GM12878 (cell line): Measurements from ENCODE around the gene COL23A1. TPM values are rescaled to one million over a fixed set of nuclear protein-coding genes. Genes with fewer than 3 reads are reported as not detected.

Experiments
- CHD1 ChIP-seq: IDR thresholded peaks from 2 replicates; pipeline ENCODE4 v1.6.1; 2012; ENCODE audit warnings: low read depth, low read length, improper control_type of control experiment
- NR2C2 ChIP-seq: IDR thresholded peaks from 2 replicates; pipeline ENCODE4 v1.6.1; 2011; ENCODE audit warnings: borderline replicate concordance, low read depth; ENCODE audit not compliant: control insufficient read depth, insufficient read length
- SIX5 ChIP-seq: IDR thresholded peaks from 2 replicates; pipeline ENCODE4 v1.6.1; 2011; ENCODE audit warnings: mild to moderate bottlenecking, low read depth, low read length, moderate library complexity; ENCODE audit not compliant: severe bottlenecking
- ZNF592 ChIP-seq: fragments of 450-650 bp; IDR thresholded peaks from 2 replicates; pipeline ENCODE4 v1.6.1; 2017; ENCODE audit warnings: mild to moderate bottlenecking, moderate library complexity
- polyA plus RNA-seq, 11 experiments: library from polyadenylated mRNA; depleted of rRNA in 4 of 11; unstranded in 6 of 11; stranded (reverse) in 5 of 11; fragments of >200 nt; fragmentation: Nextera tagmentation in 4 of 11; fragmentation: Illumina TruSeq in 1 of 11; extraction: Ambion mirVana in 4 of 11; extraction: Trizol in 1 of 11; gene quantifications; 1 replicate in 1 of 11; 2 replicates in 10 of 11; pipeline versions ENCODE4 v1.2.1 to v1.2.3, GENCODE V29; 2011 to 2016; ENCODE audit warnings: inconsistent platforms in 2 of 11, missing spikeins in 2 of 11, low read depth in 1 of 11
- total RNA-seq, 4 experiments: library from RNA; depleted of rRNA in 3 of 4; stranded (reverse); fragments of >200 nt in 3 of 4; fragmentation: Illumina TruSeq in 1 of 4; extraction: Trizol in 1 of 4; gene quantifications; 2 replicates each; pipeline versions ENCODE4 v1.2.1 to v1.2.3, GENCODE V29; 2013 to 2021
- TF ChIP-seq, protein P1 (sequence below): fragments of 450-650 bp; IDR thresholded peaks from 2 replicates; pipeline ENCODE4 v1.6.1; 2017; ENCODE audit warnings: mild to moderate bottlenecking, moderate library complexity
- TF ChIP-seq, protein P2 (sequence below): IDR thresholded peaks from 2 replicates; pipeline ENCODE4 v1.6.1; 2012; ENCODE audit warnings: low read depth, low read length, improper control_type of control experiment

COL23A1 gene
- total and polyA plus RNA-seq, 10 of the 15 experiments (the other 5 are each of a cell fraction or from before 2014, with no cell fraction given): 0.03 to 0.83 (median 0.09) TPM; not detected in 5

DNA sequence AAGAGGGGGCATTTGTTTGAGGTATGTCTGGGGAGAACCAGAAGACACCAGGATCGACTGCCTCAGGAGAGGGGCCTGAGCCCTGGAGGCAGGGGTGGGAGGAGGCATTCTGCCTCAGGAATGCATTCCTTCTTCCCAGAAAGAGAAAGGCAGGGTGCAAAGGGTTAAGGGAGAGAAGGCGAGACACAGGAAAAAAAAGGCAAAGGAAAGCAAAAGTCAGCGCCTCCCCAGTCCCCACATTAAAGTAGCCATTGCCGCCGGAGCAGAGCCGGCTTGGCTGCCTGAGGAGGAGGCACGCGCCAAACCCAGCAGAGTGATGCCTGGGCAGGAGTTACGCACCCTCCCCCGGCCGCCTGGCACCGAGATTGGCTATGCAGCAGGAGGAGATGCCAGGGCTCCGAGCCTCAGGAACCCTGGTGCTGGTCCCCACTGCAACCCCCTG, 233.7 kb downstream of the COL23A1 start (continued):
- TF ChIP-seq ZNF592: no peak
- no peak for TF ChIP-seq NR2C2
- no peak for TF ChIP-seq CHD1
- TF ChIP-seq, protein P1, sequence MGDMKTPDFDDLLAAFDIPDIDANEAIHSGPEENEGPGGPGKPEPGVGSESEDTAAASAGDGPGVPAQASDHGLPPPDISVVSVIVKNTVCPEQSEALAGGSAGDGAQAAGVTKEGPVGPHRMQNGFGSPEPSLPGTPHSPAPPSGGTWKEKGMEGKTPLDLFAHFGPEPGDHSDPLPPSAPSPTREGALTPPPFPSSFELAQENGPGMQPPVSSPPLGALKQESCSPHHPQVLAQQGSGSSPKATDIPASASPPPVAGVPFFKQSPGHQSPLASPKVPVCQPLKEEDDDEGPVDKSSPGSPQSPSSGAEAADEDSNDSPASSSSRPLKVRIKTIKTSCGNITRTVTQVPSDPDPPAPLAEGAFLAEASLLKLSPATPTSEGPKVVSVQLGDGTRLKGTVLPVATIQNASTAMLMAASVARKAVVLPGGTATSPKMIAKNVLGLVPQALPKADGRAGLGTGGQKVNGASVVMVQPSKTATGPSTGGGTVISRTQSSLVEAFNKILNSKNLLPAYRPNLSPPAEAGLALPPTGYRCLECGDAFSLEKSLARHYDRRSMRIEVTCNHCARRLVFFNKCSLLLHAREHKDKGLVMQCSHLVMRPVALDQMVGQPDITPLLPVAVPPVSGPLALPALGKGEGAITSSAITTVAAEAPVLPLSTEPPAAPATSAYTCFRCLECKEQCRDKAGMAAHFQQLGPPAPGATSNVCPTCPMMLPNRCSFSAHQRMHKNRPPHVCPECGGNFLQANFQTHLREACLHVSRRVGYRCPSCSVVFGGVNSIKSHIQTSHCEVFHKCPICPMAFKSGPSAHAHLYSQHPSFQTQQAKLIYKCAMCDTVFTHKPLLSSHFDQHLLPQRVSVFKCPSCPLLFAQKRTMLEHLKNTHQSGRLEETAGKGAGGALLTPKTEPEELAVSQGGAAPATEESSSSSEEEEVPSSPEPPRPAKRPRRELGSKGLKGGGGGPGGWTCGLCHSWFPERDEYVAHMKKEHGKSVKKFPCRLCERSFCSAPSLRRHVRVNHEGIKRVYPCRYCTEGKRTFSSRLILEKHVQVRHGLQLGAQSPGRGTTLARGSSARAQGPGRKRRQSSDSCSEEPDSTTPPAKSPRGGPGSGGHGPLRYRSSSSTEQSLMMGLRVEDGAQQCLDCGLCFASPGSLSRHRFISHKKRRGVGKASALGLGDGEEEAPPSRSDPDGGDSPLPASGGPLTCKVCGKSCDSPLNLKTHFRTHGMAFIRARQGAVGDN: no peak
- no peak for TF ChIP-seq SIX5
- TF ChIP-seq, protein P2, sequence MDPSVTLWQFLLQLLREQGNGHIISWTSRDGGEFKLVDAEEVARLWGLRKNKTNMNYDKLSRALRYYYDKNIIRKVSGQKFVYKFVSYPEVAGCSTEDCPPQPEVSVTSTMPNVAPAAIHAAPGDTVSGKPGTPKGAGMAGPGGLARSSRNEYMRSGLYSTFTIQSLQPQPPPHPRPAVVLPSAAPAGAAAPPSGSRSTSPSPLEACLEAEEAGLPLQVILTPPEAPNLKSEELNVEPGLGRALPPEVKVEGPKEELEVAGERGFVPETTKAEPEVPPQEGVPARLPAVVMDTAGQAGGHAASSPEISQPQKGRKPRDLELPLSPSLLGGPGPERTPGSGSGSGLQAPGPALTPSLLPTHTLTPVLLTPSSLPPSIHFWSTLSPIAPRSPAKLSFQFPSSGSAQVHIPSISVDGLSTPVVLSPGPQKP: no peak
